ENCODE data around the gene ATP11B.

DNA sequence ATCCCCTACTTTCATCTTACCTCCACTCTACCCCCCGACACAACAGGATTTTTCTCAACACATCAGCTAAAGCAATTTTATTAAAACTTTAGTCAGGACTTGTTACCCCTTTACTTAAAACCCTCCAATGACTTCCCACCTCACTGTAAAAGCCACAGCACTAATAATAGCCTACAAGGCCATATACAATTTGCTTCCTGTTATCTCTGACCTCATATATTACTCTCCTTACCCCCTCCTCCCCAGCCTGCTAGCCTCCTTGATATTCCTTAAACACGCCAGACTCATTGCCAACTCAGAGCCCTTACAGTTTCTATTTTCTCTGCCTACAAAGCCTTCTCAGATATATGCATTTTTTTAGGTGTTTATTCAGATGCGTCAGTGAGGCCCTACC is 132.6 kb downstream of the ATP11B start:
- no peak for TF ChIP-seq FOXM1 (IDR thresholded peaks at IDR 0.05; ENCODE audit: borderline replicate concordance, low read depth)
- TF ChIP-seq TAF1 (IDR thresholded peaks at IDR 0.05; ENCODE audit: low read depth) = no peak
- TF ChIP-seq EP300 (IDR thresholded peaks at IDR 0.05; ENCODE audit: borderline replicate concordance) = no peak
- TF ChIP-seq, protein P1, sequence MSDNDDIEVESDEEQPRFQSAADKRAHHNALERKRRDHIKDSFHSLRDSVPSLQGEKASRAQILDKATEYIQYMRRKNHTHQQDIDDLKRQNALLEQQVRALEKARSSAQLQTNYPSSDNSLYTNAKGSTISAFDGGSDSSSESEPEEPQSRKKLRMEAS (IDR thresholded peaks at IDR 0.05) = no peak
- no peak for TF ChIP-seq EGR1 (IDR thresholded peaks at IDR 0.05)
- TF ChIP-seq, protein P2, sequence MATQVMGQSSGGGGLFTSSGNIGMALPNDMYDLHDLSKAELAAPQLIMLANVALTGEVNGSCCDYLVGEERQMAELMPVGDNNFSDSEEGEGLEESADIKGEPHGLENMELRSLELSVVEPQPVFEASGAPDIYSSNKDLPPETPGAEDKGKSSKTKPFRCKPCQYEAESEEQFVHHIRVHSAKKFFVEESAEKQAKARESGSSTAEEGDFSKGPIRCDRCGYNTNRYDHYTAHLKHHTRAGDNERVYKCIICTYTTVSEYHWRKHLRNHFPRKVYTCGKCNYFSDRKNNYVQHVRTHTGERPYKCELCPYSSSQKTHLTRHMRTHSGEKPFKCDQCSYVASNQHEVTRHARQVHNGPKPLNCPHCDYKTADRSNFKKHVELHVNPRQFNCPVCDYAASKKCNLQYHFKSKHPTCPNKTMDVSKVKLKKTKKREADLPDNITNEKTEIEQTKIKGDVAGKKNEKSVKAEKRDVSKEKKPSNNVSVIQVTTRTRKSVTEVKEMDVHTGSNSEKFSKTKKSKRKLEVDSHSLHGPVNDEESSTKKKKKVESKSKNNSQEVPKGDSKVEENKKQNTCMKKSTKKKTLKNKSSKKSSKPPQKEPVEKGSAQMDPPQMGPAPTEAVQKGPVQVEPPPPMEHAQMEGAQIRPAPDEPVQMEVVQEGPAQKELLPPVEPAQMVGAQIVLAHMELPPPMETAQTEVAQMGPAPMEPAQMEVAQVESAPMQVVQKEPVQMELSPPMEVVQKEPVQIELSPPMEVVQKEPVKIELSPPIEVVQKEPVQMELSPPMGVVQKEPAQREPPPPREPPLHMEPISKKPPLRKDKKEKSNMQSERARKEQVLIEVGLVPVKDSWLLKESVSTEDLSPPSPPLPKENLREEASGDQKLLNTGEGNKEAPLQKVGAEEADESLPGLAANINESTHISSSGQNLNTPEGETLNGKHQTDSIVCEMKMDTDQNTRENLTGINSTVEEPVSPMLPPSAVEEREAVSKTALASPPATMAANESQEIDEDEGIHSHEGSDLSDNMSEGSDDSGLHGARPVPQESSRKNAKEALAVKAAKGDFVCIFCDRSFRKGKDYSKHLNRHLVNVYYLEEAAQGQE (IDR thresholded peaks at IDR 0.05; ENCODE audit: low read depth) = no peak
- no peak for TF ChIP-seq YY1 (IDR thresholded peaks at IDR 0.05; ENCODE audit: low read depth)
- no peak for TF ChIP-seq CEBPB (IDR thresholded peaks at IDR 0.05)
- no peak for TF ChIP-seq RAD21 (IDR thresholded peaks at IDR 0.05; ENCODE audit: low read depth)
